Neural cell (in vitro differentiated cells): ENCODE measurements around the gene CBX6. TPM values are rescaled to one million over a fixed set of nuclear protein-coding genes. Genes with fewer than 3 reads are reported as not detected.

ENCODE experiments used
- H2AFZ ChIP-seq: fragments of 200-600, 300-800 bp; sonication (generic), shearing (Covaris generic); 2 replicates; pipeline ENCODE4 v1.6.0; 2014; ENCODE audit warnings: low read depth, mild to moderate bottlenecking, antibody characterized with exemption, low read length, moderate library complexity
- H3F3A ChIP-seq: fragments of 200-600 bp; shearing (Covaris generic); 2 replicates; pipeline ENCODE4 v1.6.1; 2016; ENCODE audit warnings: mild to moderate bottlenecking, moderate library complexity, mixed read lengths, antibody characterized with exemption, low read length; ENCODE audit not compliant: insufficient read depth, poor library complexity, severe bottlenecking
- H3K27ac ChIP-seq: fragments of 200-600, 300-800 bp; sonication (generic), shearing (Covaris generic); 2 replicates; pipeline ENCODE4 v1.5.1; 2014; ENCODE audit warnings: mild to moderate bottlenecking, low read length, moderate library complexity
- H3K27me3 ChIP-seq: fragments of 300-800, 200-600 bp; sonication (generic), shearing (Covaris generic); 2 replicates; pipeline ENCODE4 v1.6.0; 2014; ENCODE audit warnings: mild to moderate bottlenecking, low read depth, low read length, moderate library complexity; ENCODE audit not compliant: insufficient read depth
- H3K36me3 ChIP-seq: fragments of 300-800, 200-600 bp; sonication (generic), shearing (Covaris generic); 2 replicates; pipeline ENCODE4 v1.5.1; 2014; ENCODE audit warnings: mild to moderate bottlenecking, antibody characterized with exemption, low read length, moderate library complexity; ENCODE audit not compliant: insufficient read depth
- H3K4me2 ChIP-seq: fragments of 300-800, 200-600 bp; sonication (generic), shearing (Covaris generic); 2 replicates; pipeline ENCODE4 v1.6.0; 2014; ENCODE audit warnings: mild to moderate bottlenecking, low read length
- H3K4me3 ChIP-seq: fragments of 300-800, 200-600 bp; sonication (generic), shearing (Covaris generic); 2 replicates; pipeline ENCODE4 v1.5.1; 2014; ENCODE audit warnings: mild to moderate bottlenecking, low read length, moderate library complexity
- H3K79me2 ChIP-seq: fragments of 200-600 bp; shearing (Covaris generic); replicated peaks from 2 replicates; pipeline ENCODE4 v1.6.0; 2014; ENCODE audit warnings: mild to moderate bottlenecking, low read length, moderate library complexity; ENCODE audit not compliant: insufficient read depth
- H3K9ac ChIP-seq: fragments of 300-800, 200-600 bp; sonication (generic), shearing (Covaris generic); 2 replicates; pipeline ENCODE4 v1.6.1; 2016; ENCODE audit warnings: mild to moderate bottlenecking, low read length, mixed read lengths
- H3K9me2 ChIP-seq: fragments of 200-600 bp; shearing (Covaris generic); 2 replicates; pipeline ENCODE4 v1.6.1; 2016; ENCODE audit warnings: mild to moderate bottlenecking, low read length, mixed read lengths; ENCODE audit not compliant: insufficient read depth
- H3K9me3 ChIP-seq: fragments of 200-600, 300-800 bp; sonication (generic), shearing (Covaris generic); 2 replicates; pipeline ENCODE4 v1.6.1; 2016; ENCODE audit warnings: mild to moderate bottlenecking, mixed run types, low read length, moderate library complexity, mixed read lengths
- H4K20me1 ChIP-seq: fragments of 200-600 bp; shearing (Covaris generic); 2 replicates; pipeline ENCODE4 v1.6.1; 2016; ENCODE audit warnings: mild to moderate bottlenecking, mixed run types; ENCODE audit not compliant: insufficient read depth
- EP300 ChIP-seq: fragments of 450-650 bp; conservative IDR thresholded peaks from 2 replicates; pipeline ENCODE4 v1.6.1; 2014; ENCODE audit warnings: antibody characterized with exemption, mild to moderate bottlenecking, moderate library complexity; ENCODE audit not compliant: poor library complexity, severe bottlenecking
- EZH2 ChIP-seq: fragments of 200-600, 300-800 bp; shearing (Covaris generic), sonication (generic); IDR thresholded peaks from 2 replicates; pipeline ENCODE4 v1.6.1; 2014; ENCODE audit warnings: antibody characterized with exemption, low read length, borderline replicate concordance, mild to moderate bottlenecking; ENCODE audit not compliant: insufficient read depth, poor library complexity, severe bottlenecking
- MXI1 ChIP-seq: fragments of 450-650 bp; conservative IDR thresholded peaks from 2 replicates; pipeline ENCODE4 v1.6.1; 2014; ENCODE audit warnings: antibody characterized with exemption, mild to moderate bottlenecking; ENCODE audit not compliant: poor library complexity, severe bottlenecking
- POLR2AphosphoS5 ChIP-seq: IDR thresholded peaks from 2 replicates; pipeline ENCODE4 v1.6.1; 2012
- RAD21 ChIP-seq: fragments of 450-650 bp; conservative IDR thresholded peaks from 2 replicates; pipeline ENCODE4 v1.6.1; 2014; ENCODE audit warnings: antibody characterized with exemption, mild to moderate bottlenecking, moderate library complexity
- SMC3 ChIP-seq: fragments of 450-650 bp; conservative IDR thresholded peaks from 2 replicates; pipeline ENCODE4 v1.6.1; 2014; ENCODE audit warnings: antibody characterized with exemption, mild to moderate bottlenecking, moderate library complexity; ENCODE audit not compliant: poor library complexity
- TAF1 ChIP-seq: IDR thresholded peaks from 2 replicates; pipeline ENCODE4 v1.6.1; 2012; ENCODE audit warnings: low read depth
- polyA plus RNA-seq: library from polyadenylated mRNA; depleted of rRNA; stranded (reverse); fragments of >200 nt; gene quantifications from 2 replicates; pipeline ENCODE4 v1.2.3, GENCODE V29; 2014
- TF ChIP-seq, protein P1 (sequence below): fragments of 450-650 bp; IDR thresholded peaks from 2 replicates; pipeline ENCODE4 v1.5.1; 2014; ENCODE audit warnings: antibody characterized with exemption, mild to moderate bottlenecking, moderate library complexity; ENCODE audit not compliant: poor library complexity, severe bottlenecking
- TF ChIP-seq, protein P2 (sequence below): IDR thresholded peaks from 2 replicates; pipeline ENCODE4 v1.6.1; 2012; ENCODE audit warnings: borderline replicate concordance

CBX6 gene
- polyA plus RNA-seq, 1 donor from 2014 or later = 13.0 TPM

DNA sequence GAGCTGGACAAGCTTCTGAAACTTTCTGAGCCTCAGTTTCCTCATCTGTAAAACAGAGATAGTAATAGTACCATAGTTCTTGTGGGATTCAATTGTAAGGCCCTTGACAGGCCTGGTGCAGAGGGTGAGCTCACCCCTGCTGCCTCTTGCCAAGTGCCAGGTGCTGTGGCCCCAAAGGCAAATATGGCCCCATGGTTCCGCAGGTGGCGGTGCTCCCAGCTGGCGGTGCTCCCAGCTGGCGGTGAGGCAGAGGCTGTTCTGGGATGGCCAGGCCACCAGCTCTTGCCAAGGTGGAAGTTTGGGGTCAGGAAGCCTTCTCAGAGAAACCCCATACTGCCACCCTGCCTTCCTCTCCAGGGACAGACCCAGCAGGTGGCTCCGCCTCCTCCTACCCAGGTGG lies 37.0 kb downstream of the CBX6 start (continued):
- no peak for TF ChIP-seq EP300

DNA sequence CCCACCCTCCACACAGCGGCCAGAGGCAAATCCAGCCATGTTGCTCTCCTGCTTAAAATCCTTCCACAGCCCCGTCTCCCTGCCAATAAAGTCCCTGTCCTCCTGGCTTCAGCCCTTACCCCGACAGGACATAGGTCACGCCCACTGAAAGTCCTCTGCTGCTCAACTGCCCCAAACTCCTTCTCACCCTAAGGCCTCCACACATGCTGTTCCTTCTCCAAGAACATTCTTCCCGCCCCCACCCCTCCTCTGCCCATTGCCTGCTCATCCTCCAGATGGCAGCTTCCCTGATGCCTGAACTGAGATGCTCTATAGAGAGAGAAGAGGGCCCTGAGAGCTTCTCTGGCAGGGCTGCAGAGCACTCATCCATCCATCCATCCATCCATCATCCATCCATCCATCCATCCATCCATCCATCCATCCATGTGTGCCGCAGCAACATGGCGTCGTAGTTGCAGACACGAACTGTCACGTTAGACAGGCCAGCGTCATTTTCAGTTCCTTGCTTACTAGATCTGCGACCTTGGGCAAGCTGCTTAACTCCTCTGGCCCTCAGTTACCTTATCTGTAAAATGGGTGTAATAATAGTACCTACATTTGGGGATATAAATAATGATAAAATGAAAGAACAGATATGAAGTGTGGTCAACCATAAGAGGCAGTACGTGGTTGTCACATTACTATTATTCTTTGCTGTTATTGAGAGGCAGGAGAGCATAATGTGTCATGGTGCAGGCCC lies 37.6 kb downstream of the CBX6 start:
- Histone ChIP-seq H3K27me3 (no peaks in the 10 kb centered on the region), H3K4me3 (no peak overlapping the region), H3K9ac (no peak overlapping the region), H2AFZ (no peak overlapping the region), H4K20me1 (no peaks in the 10 kb centered on the region), H3F3A (no peaks in the 10 kb centered on the region), H3K4me2 (no peak overlapping the region), H3K9me2 (no peaks in the 10 kb centered on the region), H3K36me3 (no peaks in the 10 kb centered on the region), H3K9me3 (no peaks in the 10 kb centered on the region), H3K79me2 (no peaks in the 10 kb centered on the region), H3K27ac (no peak overlapping the region)
- no peak for TF ChIP-seq EP300
- TF ChIP-seq TAF1 = no peak
- TF ChIP-seq, protein P1, sequence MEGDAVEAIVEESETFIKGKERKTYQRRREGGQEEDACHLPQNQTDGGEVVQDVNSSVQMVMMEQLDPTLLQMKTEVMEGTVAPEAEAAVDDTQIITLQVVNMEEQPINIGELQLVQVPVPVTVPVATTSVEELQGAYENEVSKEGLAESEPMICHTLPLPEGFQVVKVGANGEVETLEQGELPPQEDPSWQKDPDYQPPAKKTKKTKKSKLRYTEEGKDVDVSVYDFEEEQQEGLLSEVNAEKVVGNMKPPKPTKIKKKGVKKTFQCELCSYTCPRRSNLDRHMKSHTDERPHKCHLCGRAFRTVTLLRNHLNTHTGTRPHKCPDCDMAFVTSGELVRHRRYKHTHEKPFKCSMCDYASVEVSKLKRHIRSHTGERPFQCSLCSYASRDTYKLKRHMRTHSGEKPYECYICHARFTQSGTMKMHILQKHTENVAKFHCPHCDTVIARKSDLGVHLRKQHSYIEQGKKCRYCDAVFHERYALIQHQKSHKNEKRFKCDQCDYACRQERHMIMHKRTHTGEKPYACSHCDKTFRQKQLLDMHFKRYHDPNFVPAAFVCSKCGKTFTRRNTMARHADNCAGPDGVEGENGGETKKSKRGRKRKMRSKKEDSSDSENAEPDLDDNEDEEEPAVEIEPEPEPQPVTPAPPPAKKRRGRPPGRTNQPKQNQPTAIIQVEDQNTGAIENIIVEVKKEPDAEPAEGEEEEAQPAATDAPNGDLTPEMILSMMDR = no peak

DNA sequence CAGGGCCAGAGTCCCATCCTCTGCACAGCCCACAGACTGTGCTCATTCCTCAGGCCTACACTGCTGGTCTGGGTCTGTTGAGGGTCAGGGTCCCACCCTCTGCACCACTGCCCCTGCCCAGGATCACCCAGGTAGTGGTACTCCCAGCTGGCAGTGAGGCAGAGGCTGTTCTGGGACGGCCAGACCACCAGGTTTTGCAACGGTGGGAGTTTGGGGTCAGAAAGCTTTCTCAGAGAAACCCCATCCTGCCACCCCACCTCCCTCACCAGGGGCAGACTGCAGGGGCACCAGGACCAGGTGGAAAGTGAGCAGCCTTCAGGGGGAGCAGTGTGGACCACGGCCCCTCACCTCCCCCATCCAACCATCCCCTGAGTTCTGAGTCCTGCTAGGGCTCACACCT lies 39.0 kb downstream of the CBX6 start:
- no peaks in the 10 kb centered on the region for H4K20me1 ChIP-seq
- H3K9ac ChIP-seq = no peak overlapping the region
- H3K27ac ChIP-seq = no peak overlapping the region
- no peak for TF ChIP-seq EP300
- TF ChIP-seq MXI1 = no peak
- TF ChIP-seq, protein P1 = no peak
- no peak for TF ChIP-seq RAD21
- TF ChIP-seq, protein P2, sequence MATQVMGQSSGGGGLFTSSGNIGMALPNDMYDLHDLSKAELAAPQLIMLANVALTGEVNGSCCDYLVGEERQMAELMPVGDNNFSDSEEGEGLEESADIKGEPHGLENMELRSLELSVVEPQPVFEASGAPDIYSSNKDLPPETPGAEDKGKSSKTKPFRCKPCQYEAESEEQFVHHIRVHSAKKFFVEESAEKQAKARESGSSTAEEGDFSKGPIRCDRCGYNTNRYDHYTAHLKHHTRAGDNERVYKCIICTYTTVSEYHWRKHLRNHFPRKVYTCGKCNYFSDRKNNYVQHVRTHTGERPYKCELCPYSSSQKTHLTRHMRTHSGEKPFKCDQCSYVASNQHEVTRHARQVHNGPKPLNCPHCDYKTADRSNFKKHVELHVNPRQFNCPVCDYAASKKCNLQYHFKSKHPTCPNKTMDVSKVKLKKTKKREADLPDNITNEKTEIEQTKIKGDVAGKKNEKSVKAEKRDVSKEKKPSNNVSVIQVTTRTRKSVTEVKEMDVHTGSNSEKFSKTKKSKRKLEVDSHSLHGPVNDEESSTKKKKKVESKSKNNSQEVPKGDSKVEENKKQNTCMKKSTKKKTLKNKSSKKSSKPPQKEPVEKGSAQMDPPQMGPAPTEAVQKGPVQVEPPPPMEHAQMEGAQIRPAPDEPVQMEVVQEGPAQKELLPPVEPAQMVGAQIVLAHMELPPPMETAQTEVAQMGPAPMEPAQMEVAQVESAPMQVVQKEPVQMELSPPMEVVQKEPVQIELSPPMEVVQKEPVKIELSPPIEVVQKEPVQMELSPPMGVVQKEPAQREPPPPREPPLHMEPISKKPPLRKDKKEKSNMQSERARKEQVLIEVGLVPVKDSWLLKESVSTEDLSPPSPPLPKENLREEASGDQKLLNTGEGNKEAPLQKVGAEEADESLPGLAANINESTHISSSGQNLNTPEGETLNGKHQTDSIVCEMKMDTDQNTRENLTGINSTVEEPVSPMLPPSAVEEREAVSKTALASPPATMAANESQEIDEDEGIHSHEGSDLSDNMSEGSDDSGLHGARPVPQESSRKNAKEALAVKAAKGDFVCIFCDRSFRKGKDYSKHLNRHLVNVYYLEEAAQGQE = no peak
- no peak for TF ChIP-seq TAF1
- no peak for TF ChIP-seq EZH2
- no peak for TF ChIP-seq POLR2AphosphoS5
- TF ChIP-seq SMC3 = no peak
- no peaks in the 10 kb centered on the region for H3K36me3 ChIP-seq
- no peaks in the 10 kb centered on the region for H3K79me2 ChIP-seq
- H3K9me2 ChIP-seq = no peaks in the 10 kb centered on the region
- H3F3A ChIP-seq = no peaks in the 10 kb centered on the region
- no peak overlapping the region for H3K4me3 ChIP-seq
- no peak overlapping the region for H3K4me2 ChIP-seq
- H3K27me3 ChIP-seq = no peaks in the 10 kb centered on the region
- no peaks in the 10 kb centered on the region for H3K9me3 ChIP-seq
- no peak overlapping the region for H2AFZ ChIP-seq
